Cerebellar cortex (tissue), 1 donor: ENCODE data around the gene LPAR5.
"Not testable (repeated sequence)": the region's sequence is repeated elsewhere in the genome, so short reads cannot be mapped to it uniquely, and the experiment has no call there.

Experiments used
- DNase-seq: peaks from one replicate; pipeline ENCODE4 v3.0.0-alpha.2; 2015; ENCODE audit warnings: low spot score

Gene LPAR5

GRCh38 chr12:6606331-6607131 lies 29.2 kb downstream of the LPAR5 start:
- peak; percentile 35 for DNase-seq

- peak; percentile 39 for DNase-seq
Measured at GRCh38 chr12:6605421-6606330, 30.1 kb downstream of the LPAR5 start.

DNA sequence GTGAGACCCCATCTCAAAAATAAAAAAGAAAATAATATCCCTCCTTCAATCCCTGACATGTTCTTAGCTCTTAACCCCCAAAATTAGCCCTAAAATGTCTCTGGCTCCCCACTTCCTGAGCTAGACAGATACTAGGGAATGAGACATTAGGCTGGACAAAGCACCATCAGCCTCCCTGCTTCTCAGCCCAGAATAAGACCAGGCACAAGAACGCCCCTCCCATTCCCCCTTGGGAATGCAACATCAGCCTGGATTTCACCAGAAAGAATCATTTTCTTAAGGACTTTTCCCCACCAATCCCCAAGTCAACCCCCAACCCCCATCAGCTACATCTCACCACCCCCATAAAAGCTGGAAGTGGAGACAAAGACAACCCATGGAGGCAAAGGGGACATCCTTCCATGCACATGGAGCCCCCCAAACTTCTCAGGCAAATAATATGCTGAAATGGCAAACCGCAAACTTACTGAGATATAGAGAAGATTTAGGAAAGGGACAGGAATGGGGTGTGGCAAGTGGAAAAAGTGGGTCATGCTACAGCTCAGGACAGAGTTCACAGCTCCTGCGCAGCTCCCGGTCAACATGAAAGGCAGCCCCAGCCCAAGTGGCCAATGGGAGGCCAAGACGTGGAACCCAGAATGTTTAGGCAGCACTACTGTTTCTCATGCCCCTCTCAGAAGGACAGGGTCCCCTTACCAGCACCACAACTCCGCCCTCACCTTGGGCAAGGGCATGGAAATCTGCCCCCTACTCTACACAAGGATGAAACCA lies 31.3 kb downstream of the LPAR5 start:
- DNase-seq: no peak

DNA sequence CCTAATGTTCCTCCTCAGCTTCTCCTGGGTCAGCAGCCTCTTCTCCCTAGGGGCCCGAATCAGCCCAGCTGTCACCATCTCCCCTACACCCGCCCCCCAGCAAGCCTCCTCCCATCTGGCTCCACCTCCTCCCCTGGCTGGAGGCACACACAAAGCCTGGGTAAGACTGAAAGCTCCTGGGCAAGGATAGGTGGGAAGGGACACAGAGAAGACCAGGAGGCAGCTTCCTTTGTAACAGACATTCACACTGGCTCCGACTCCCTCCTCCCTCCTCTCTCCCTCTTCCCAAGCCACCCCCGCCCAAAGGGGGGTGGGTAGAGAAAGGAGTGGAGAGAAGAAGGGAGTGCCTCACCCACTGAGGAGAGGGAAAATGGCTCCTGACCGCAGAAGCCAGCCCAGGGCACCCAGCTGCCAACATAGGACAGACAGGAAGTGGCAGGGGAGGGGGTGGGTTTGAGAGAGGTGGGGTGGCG lies 32.6 kb downstream of the LPAR5 start:
- no peak for DNase-seq

GRCh38 chr12:6602526-6602925 lies 33.2 kb downstream of the LPAR5 start:
- no peak for DNase-seq

- DNase-seq: not testable (repeated sequence)
Measured at GRCh38 chr12:6595673-6596072, 40.1 kb downstream of the LPAR5 start.

DNA sequence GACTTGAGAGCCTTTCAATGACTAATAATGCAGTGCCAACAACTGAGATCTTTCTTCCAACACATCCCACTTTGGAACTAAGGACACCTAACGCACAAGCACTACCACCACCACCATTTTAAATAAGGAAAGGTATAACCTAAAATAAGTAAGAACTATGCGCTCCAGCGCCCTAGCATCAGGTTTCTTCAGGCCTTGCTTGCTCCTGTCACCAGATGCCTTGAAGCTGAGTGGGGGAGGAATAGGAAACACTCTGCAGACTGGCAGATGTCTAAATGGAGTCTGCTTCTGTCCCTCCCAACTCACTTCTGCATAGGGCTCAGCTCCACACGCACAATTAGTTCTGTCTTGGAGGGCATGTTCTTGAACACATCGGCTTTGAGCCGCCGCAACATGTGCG lies 43.7 kb downstream of the LPAR5 start:
- DNase-seq: no peak

DNA sequence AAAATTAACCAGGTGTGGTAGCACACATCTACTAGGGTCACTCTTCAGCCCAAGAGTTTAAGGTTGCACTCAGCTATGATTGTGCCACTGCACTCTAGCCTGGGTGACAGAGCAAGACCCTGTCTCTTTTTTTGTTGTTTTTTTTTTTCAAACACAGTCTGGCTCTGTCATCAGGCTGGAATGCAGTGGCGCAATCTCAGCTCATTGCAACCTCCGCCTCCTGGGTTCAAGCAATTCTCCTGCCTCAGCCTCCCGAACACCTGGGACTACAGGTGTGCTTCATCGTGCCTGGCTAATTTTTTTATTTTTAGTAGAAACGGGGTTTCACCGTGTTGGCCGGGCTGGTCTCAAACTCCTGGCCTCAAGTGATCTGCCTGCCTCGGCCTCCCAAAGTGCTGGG lies 49.2 kb downstream of the LPAR5 start:
- not testable (repeated sequence) for DNase-seq

GRCh38 chr12:6584293-6584692 lies 51.5 kb downstream of the LPAR5 start:
- no peak for DNase-seq

GRCh38 chr12:6582959-6583358 lies 52.8 kb downstream of the LPAR5 start:
- no peak for DNase-seq

DNA sequence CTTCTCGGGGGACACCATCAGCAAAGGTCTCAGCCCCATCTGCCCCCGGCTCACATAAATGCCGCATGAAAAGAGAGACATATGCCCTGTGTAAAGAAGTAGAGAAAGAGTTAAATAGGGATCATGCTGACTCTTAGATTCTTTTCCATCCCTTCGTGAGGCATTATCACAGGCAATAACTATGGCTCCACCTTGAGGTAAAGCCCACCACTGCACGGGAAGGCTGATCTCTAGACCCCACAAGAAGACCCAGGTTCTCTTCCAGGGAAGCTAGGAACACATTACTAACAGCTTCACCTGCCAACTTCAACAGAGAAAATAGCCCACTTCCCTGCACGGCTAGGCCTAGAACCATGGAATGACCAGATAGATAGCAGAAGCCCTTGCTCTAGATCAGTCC lies 53.6 kb downstream of the LPAR5 start:
- DNase-seq: no peak

- DNase-seq: no peak
Measured at GRCh38 chr12:6575648-6576047, 60.1 kb downstream of the LPAR5 start.

DNA sequence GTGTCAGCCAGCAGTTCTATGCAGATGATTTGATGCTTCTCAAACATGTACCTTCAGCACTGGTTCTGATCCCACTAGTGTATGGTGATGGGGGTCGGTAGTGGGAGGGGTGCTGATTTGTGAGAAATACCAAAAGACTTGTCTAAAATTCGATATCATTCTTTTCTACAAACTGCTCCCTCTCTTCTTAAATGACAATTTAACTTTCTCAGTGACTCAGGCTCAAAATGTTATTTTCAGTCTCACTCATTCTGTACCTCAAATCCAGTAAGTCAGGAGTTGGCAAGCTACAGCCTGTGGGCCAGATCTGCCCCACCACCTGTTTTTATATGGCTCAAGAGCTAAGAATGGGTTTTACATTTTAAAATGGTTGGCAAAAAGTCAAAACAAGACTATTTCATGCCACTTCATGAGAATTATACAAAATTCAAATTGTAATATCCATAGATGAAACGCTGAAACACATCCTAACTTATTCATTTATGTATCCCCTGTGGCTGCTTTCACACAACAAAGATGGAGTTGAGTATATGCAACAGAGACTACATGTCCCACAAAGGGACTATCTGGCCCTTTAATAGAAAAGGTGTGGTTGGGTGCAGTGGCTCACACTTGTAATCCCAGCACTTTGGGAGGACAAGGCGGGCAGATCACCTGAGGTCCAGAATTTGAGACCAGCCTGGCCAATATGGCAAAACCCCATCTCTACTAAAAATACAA lies 61.0 kb downstream of the LPAR5 start:
- no peak for DNase-seq

- no peak for DNase-seq
Measured at GRCh38 chr12:6573001-6573400, 62.8 kb downstream of the LPAR5 start.

GRCh38 chr12:6570264-6570887 lies 65.4 kb downstream of the LPAR5 start:
- peak; percentile 66 for DNase-seq

DNA sequence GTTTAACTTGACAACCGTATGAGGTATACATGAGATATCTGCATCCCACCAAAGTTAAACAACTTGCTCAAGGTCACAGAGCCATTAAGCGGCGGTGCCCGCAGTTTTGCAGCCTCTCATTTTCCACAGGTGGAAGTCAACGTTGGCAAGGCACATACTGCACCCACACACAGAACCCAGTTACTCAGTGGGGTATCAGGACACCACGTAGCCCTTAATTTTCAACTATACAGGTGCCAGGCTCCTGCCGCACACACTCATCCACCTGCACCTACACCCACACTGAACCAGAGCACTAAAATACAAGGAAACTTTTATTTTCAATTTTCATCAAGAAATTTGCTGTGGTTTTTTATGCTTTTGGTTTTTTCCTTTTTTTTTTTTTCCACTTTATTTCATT lies 66.0 kb downstream of the LPAR5 start:
- no peak for DNase-seq

GRCh38 chr12:6569312-6569711 lies 66.4 kb downstream of the LPAR5 start:
- DNase-seq: no peak
